Body of pancreas (tissue), 4 donors: ENCODE data around the gene DNAJA4.

Experiments used
- CTCF ChIP-seq, 7 experiments: fragments of 450-650 bp in 4 of 7; fragments of 200-600 bp in 3 of 7; sonication (generic) in 3 of 7; IDR thresholded peaks; one replicate each; pipeline ENCODE4 v1.5.1; 2016 to 2019; ENCODE audit warnings: antibody characterized with exemption in 7 of 7
- POLR2A ChIP-seq, 3 donors: fragments of 450-650 bp; IDR thresholded peaks; one replicate each; pipeline ENCODE4 v1.6.1; 2016; ENCODE audit warnings: antibody characterized with exemption in 3 of 3, mild to moderate bottlenecking in 2 of 3

GRCh38 chr15:78222745-78223395 is 41.5 kb upstream of the DNAJA4 start:
- TF ChIP-seq CTCF (IDR thresholded peaks at IDR 0.05) (no peak), POLR2A (IDR thresholded peaks at IDR 0.05) (no peak)
